Measurements from ENCODE around the gene GSG1.
"Not testable (repeated sequence)": the region's sequence is repeated elsewhere in the genome, so short reads cannot be mapped to it uniquely, and the experiment has no call there.

GSG1 gene

DNA sequence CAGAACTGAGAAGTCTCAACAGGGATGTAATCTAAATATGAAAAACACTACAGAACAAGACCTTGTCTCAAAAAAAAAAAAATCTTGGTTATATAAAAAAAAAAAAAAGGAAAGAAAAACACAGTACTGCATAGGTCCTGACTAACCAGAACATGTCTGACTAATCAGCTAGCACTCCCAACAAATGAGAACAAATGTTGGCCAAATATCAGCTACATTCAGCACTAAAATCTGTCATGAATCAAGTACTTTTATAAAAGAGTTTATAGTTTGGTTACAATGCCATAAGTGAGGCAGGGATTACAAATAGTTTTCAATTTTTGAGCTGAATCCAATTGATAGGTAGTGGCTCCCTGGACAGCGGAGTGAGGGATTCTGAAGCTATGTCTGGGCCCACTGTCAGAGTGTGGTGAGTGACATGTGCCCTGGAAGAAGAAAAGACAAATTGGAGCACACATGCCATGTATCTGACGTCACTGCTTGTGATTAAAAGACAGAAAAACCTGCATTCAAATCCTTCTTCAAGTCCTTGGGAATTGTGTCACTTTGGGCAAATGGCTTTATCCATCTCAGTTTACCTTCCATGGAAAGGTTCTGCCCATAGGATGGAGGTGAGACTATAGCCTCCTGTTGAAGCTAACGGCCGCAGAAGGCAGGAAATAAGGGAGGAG, 64.8 kb downstream of the GSG1 start:
- DNase-seq (ENCODE audit: extremely low read depth, insufficient read length), result no peak
- no peaks in the 10 kb centered on the region for H3K36me3 ChIP-seq (ENCODE audit: control insufficient read depth, insufficient read depth, low read length)
- TF ChIP-seq, protein P1, sequence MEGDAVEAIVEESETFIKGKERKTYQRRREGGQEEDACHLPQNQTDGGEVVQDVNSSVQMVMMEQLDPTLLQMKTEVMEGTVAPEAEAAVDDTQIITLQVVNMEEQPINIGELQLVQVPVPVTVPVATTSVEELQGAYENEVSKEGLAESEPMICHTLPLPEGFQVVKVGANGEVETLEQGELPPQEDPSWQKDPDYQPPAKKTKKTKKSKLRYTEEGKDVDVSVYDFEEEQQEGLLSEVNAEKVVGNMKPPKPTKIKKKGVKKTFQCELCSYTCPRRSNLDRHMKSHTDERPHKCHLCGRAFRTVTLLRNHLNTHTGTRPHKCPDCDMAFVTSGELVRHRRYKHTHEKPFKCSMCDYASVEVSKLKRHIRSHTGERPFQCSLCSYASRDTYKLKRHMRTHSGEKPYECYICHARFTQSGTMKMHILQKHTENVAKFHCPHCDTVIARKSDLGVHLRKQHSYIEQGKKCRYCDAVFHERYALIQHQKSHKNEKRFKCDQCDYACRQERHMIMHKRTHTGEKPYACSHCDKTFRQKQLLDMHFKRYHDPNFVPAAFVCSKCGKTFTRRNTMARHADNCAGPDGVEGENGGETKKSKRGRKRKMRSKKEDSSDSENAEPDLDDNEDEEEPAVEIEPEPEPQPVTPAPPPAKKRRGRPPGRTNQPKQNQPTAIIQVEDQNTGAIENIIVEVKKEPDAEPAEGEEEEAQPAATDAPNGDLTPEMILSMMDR (IDR thresholded peaks at IDR 0.05; ENCODE audit: insufficient read depth, low read length, poor library complexity, severe bottlenecking), result no peak
- H3K27me3 ChIP-seq (replicated peaks; ENCODE audit: control insufficient read depth, insufficient read depth, low read length), result no peaks in the 10 kb centered on the region; the same call in 1 of the 2 replicates
- no peak overlapping the region for H3K4me3 ChIP-seq (replicated peaks; ENCODE audit: low read depth, low read length)

DNA sequence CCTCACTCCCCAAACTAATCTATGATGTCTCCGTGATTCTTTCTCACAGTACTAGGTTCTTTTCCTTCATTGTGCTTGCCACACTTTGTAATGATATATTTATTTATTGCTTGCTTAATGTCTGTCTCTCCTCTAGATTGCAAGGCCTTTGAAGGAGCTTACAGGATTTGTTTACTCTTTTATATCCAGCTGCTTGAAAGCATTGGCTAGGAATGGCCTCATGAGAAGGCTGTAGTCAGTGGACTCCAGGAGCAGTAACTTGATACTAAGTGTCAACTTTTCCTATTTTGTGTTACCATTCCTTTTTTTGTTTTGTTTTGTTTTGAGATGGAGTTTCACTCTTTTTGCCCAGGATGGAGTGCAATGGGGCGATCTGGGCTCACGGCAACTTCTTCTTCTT, 66.6 kb downstream of the GSG1 start:
- TF ChIP-seq, protein P1 (IDR thresholded peaks at IDR 0.05; ENCODE audit: insufficient read depth, low read length, poor library complexity, severe bottlenecking), result no peak

DNA sequence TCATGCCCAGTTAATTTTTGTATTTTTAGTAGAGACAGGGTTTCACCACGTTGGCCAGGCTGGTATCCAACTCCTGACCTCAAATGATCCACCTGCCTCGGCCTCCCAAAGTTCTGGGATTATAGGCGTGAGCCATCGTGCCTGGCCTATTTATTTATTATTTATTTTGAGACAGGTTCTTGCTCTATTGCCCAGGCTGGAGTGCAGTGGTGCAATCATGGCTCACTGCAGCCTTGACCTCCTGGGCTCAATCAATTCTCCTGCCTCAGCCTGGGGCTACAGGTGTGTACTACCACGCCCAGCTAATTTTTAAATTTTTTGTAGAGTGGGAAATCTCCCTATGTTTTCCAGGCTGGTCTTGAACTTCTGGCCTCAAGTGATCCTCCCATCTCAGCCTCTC, 68.1 kb downstream of the GSG1 start:
- not testable (repeated sequence) for DNase-seq (ENCODE audit: extremely low read depth, insufficient read length); H3K36me3 ChIP-seq (ENCODE audit: control insufficient read depth, insufficient read depth, low read length); H3K27me3 ChIP-seq (replicated peaks; ENCODE audit: control insufficient read depth, insufficient read depth, low read length); H3K4me3 ChIP-seq (replicated peaks; ENCODE audit: low read depth, low read length)

More for the DNA sequence above, 66.6 kb downstream of the GSG1 start:
- no peak overlapping the region for H3K4me3 ChIP-seq (replicated peaks; ENCODE audit: low read depth, low read length)
- H3K36me3 ChIP-seq (ENCODE audit: control insufficient read depth, insufficient read depth, low read length), result no peaks in the 10 kb centered on the region
- no peak for DNase-seq (ENCODE audit: extremely low read depth, insufficient read length)
- no peaks in the 10 kb centered on the region; the same call in 1 of the 2 replicates for H3K27me3 ChIP-seq (replicated peaks; ENCODE audit: control insufficient read depth, insufficient read depth, low read length)

All from GM06990 (cell line).